ENCODE measurements around the gene DNMBP.

DNMBP gene

DNA sequence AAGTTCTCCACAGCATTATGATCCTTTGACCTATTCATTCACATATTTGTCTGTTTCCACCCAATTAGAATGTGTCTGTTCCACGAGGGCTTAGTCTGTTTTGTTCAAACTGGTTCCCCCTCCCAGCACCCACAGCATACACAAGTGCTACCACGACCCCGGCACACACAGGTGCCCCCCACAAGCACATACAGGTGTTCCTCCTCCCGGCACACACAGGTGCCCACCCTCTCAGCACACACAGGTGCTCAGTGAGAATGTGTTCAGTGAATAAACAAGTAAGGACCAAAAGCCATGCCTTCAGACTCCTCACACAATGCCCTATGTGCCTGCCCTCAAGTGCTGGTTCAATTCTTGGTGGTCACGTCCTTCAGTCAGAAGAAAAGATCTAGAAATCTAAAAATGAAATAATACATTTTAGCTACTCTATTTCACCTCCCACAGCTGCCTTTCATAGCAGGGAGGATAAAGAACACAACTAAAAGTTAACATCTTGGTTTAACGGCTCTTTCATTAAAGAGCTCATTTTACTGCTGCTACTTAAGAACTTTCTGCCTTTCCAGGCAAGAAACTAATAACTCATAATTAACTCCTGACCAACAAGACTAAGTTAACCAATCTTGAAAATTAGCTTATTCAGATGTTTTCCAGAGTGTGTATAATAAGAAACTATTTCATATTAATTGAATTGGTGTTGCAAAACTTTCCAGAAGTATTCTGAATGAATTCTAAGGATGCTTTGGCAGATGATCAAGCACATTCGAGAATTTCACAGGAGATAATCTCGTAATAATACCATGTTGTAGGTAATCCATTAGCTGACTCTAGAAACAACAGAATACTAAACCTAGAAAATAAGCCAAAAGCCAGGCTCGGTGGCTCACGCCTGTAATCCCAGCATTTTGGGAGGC, 2.3 kb downstream of the DNMBP start:
- no peak for DNase-seq (ENCODE audit: extremely low read depth, low read depth)
- TF ChIP-seq, protein P1, sequence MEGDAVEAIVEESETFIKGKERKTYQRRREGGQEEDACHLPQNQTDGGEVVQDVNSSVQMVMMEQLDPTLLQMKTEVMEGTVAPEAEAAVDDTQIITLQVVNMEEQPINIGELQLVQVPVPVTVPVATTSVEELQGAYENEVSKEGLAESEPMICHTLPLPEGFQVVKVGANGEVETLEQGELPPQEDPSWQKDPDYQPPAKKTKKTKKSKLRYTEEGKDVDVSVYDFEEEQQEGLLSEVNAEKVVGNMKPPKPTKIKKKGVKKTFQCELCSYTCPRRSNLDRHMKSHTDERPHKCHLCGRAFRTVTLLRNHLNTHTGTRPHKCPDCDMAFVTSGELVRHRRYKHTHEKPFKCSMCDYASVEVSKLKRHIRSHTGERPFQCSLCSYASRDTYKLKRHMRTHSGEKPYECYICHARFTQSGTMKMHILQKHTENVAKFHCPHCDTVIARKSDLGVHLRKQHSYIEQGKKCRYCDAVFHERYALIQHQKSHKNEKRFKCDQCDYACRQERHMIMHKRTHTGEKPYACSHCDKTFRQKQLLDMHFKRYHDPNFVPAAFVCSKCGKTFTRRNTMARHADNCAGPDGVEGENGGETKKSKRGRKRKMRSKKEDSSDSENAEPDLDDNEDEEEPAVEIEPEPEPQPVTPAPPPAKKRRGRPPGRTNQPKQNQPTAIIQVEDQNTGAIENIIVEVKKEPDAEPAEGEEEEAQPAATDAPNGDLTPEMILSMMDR (IDR thresholded peaks at IDR 0.05; ENCODE audit: low read depth, low read length), result no peak

- DNase-seq (ENCODE audit: extremely low read depth, low read depth), result no peak
- TF ChIP-seq, protein P1 (IDR thresholded peaks at IDR 0.05; ENCODE audit: low read depth, low read length), result no peak
These were observed 3.4 kb downstream of the DNMBP start for GRCh38 chr10:100006243-100006886.

GRCh38 chr10:100004805-100005510, 4.8 kb downstream of the DNMBP start:
- DNase-seq (ENCODE audit: extremely low read depth, low read depth), result no peak
- TF ChIP-seq, protein P1 (IDR thresholded peaks at IDR 0.05; ENCODE audit: low read depth, low read length), result no peak

GRCh38 chr10:100000109-100000644, 9.6 kb downstream of the DNMBP start:
- DNase-seq (ENCODE audit: extremely low read depth, low read depth), result no peak
- TF ChIP-seq, protein P1 (IDR thresholded peaks at IDR 0.05; ENCODE audit: low read depth, low read length), result no peak

- TF ChIP-seq, protein P1 (IDR thresholded peaks at IDR 0.05; ENCODE audit: low read depth, low read length), result no peak
- DNase-seq (ENCODE audit: extremely low read depth, low read depth), result no peak
These were observed 10.2 kb downstream of the DNMBP start for GRCh38 chr10:99999319-100000108.

DNA sequence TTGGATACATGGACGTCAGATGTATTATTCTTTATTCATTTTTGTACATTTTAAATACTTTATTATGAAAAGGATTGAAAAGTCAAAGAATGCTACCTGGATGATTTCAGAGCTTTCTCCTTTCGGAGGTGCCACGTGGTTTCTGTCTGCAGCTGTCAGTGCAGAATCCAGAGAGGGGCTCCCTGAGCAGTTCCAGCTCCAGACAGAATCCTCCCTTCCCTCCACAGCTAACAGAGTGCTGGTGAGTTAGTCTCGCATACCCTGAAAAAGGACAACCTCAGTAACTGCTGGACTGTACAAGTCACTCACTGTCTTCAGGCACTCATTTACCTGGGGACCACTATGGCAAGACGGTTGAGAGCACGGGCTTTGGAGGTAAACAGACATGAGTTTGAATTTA, 10.9 kb downstream of the DNMBP start:
- TF ChIP-seq, protein P1 (IDR thresholded peaks at IDR 0.05; ENCODE audit: low read depth, low read length), result no peak
- DNase-seq (ENCODE audit: extremely low read depth, low read depth), result no peak

Measured in AG09319 (cell line).